Natural killer cell (primary cell): ENCODE results near the gene NFE2L3. TPM values are rescaled to one million over a fixed set of nuclear protein-coding genes. Genes with fewer than 3 reads are reported as not detected.
"Not testable (repeated sequence)": the region's sequence is repeated elsewhere in the genome, so short reads cannot be mapped to it uniquely, and the experiment has no call there.

Experiments
- ATAC-seq, 3 donors: fragments of 150-1000 bp in 2 of 3; fragments of 200-7000 bp in 1 of 3; cut with Tn5 transposase; 1 replicate in 1 of 3; 2 replicates in 2 of 3; pipeline ENCODE4 v1.10.0; 2021; ENCODE audit warnings: mild to moderate bottlenecking in 2 of 3, moderate library complexity in 2 of 3
- DNase-seq, 2 donors: peaks; one replicate each; pipeline versions ENCODE4 v3.0.0 to v3.0.0-alpha.2; 2013 to 2021; ENCODE audit warnings: mixed read lengths in 1 of 2
- H3K27ac ChIP-seq: one replicate; pipeline ENCODE4 v1.5.1; 2013; ENCODE audit warnings: mild to moderate bottlenecking, low read length
- H3K27me3 ChIP-seq: one replicate; pipeline ENCODE4 v1.6.1; 2013; ENCODE audit warnings: low read length; ENCODE audit not compliant: control insufficient read depth, insufficient read depth
- H3K36me3 ChIP-seq: one replicate; pipeline ENCODE4 v1.6.1; 2013; ENCODE audit warnings: low read length; ENCODE audit not compliant: control insufficient read depth, insufficient read depth
- H3K4me1 ChIP-seq: one replicate; pipeline ENCODE4 v1.6.1; 2013; ENCODE audit warnings: low read length; ENCODE audit not compliant: control insufficient read depth, insufficient read depth
- H3K4me3 ChIP-seq: one replicate; pipeline ENCODE4 v1.5.1; 2013; ENCODE audit warnings: low read length
- H3K9me3 ChIP-seq: one replicate; pipeline ENCODE4 v1.6.1; 2013; ENCODE audit warnings: low read length; ENCODE audit not compliant: control insufficient read depth, insufficient read depth
- H3K27ac Mint-ChIP-seq, 2 donors: one replicate each; pipeline ENCODE4 v1.8.0; 2022; ENCODE audit warnings: mild to moderate bottlenecking in 2 of 2, mixed read lengths in 2 of 2, moderate library complexity in 1 of 2
- H3K27me3 Mint-ChIP-seq, 2 donors: one replicate each; pipeline ENCODE4 v1.8.0; 2022; ENCODE audit warnings: low read depth in 2 of 2, mixed read lengths in 2 of 2
- H3K36me3 Mint-ChIP-seq: one replicate; pipeline ENCODE4 v1.8.0; 2022; ENCODE audit warnings: mixed read lengths
- H3K4me1 Mint-ChIP-seq, 2 donors: one replicate each; pipeline ENCODE4 v1.8.0; 2022; ENCODE audit warnings: mixed read lengths in 2 of 2
- H3K4me3 Mint-ChIP-seq: one replicate; pipeline ENCODE4 v1.8.0; 2022; ENCODE audit warnings: mild to moderate bottlenecking, moderate library complexity, mixed read lengths
- H3K9me3 Mint-ChIP-seq, 2 donors: one replicate each; pipeline ENCODE4 v1.8.0; 2022; ENCODE audit warnings: mixed read lengths in 2 of 2
- WGBS: methylation state at CpG from one replicate; pipeline ENCODE4 v1.1.7; 2013; ENCODE audit warnings: missing lambda C conversion rate; ENCODE audit not compliant: insufficient coverage; 5-methylcytosine and 5-hydroxymethylcytosine counted together
- intact Hi-C: fragments of 100-400 bp; cut with micrococcal nuclease; formaldehyde crosslinking; loops from one replicate; pipeline ENCODE4 v1.14.2; 2022
- total RNA-seq, 4 donors: library from RNA; stranded (reverse); fragments of 120-200 nt in 1 of 4; gene quantifications; one replicate each; pipeline versions ENCODE4 v1.2.3 to v1.2.4, GENCODE V29; 2013 to 2022
- TF ChIP-seq, protein P1 (sequence below): fragments of 200-600 bp; IDR thresholded peaks from one replicate; pipeline ENCODE4 v1.8.0; 2022; ENCODE audit warnings: antibody characterized with exemption

Gene NFE2L3
- total RNA-seq, 3 donors from 2014 or later (not counting 1 experiment from before 2014, with no cell fraction given): 0.68 to 2.0 (median 1.00) TPM

- H3K4me1 Mint-ChIP-seq: peaks cover 90 to 92% of the 10 kb centered on the region in 2 donors
- Histone ChIP-seq H3K27me3 (no peaks in the 10 kb centered on the region), H3K9me3 (no peaks in the 10 kb centered on the region), H3K4me3 (no peak overlapping the region), H3K4me1 (peaks cover 25% of the 10 kb centered on the region), H3K27ac (peak overlapping the region; percentile 70), H3K36me3 (peaks cover 92% of the 10 kb centered on the region)
- 69% methylated on average over 8 of the region's 8 CpGs for WGBS
- H3K9me3 Mint-ChIP-seq: no peaks in the 10 kb centered on the region
- no peaks in the 10 kb centered on the region for H3K27me3 Mint-ChIP-seq
- H3K4me3 Mint-ChIP-seq: peak overlapping the region; percentile 83
- ATAC-seq: peak; percentile 12 to 37 (median 33)
- DNase-seq: peak in 1 of 2 donors; percentile 39
- peaks cover 72% of the 10 kb centered on the region for H3K36me3 Mint-ChIP-seq
- H3K27ac Mint-ChIP-seq: peak overlapping the region; percentile 100
- TF ChIP-seq, protein P1, sequence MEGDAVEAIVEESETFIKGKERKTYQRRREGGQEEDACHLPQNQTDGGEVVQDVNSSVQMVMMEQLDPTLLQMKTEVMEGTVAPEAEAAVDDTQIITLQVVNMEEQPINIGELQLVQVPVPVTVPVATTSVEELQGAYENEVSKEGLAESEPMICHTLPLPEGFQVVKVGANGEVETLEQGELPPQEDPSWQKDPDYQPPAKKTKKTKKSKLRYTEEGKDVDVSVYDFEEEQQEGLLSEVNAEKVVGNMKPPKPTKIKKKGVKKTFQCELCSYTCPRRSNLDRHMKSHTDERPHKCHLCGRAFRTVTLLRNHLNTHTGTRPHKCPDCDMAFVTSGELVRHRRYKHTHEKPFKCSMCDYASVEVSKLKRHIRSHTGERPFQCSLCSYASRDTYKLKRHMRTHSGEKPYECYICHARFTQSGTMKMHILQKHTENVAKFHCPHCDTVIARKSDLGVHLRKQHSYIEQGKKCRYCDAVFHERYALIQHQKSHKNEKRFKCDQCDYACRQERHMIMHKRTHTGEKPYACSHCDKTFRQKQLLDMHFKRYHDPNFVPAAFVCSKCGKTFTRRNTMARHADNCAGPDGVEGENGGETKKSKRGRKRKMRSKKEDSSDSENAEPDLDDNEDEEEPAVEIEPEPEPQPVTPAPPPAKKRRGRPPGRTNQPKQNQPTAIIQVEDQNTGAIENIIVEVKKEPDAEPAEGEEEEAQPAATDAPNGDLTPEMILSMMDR: no peak
- intact Hi-C loops: no loop called here
Measured at GRCh38 chr7:26193432-26194207, 41.6 kb downstream of the NFE2L3 start.

- Histone ChIP-seq H3K36me3 (peaks cover 86% of the 10 kb centered on the region), H3K4me1 (peaks cover 25% of the 10 kb centered on the region), H3K27ac (peak overlapping the region; percentile 70)
- intact Hi-C loops: loop anchor here (5.0 kb wide), 1 partner anchor 968 kb away; no protein-coding TSS in a partner anchor
- H3K9me3 Mint-ChIP-seq, H3K4me3 ChIP-seq, H3K9me3 ChIP-seq, H3K27me3 Mint-ChIP-seq, H3K27me3 ChIP-seq: not testable (repeated sequence)
- Mint-ChIP-seq H3K4me1 (peaks cover 91 to 92% of the 10 kb centered on the region in 2 donors), H3K27ac (peak overlapping the region; percentile 100), H3K4me3 (peak overlapping the region; percentile 83), H3K36me3 (peaks cover 84% of the 10 kb centered on the region)
- ATAC-seq: peak in 2 of 3 donors; percentile 1 to 5
- DNase-seq: peak in 1 of 2 donors; percentile 38
- WGBS: 15% methylated on average over 7 of the region's 11 CpGs
Measured at GRCh38 chr7:26194764-26195163, 42.8 kb downstream of the NFE2L3 start.

DNA sequence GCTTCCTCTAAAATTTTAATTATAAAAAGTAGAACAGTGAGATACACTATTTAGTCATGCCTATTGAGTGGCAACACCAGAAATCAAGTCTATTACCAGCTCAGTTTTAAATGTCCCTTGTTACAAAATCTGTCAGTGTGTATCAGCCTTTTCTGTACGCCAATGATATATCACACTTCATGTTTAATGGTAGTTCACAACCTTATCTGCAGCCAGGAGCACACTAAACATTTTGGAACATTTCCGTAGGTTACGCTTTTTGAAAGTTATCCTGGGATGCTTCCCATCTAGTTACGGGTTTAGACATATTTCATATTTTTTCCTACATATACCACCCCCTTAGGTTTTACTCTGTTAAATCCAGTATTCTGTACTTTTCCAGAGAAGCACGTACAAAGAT is 43.2 kb downstream of the NFE2L3 start:
- Mint-ChIP-seq H3K27me3 (peaks cover 0 to under 1% of the 10 kb centered on the region in 2 donors), H3K4me3 (peak overlapping the region; percentile 83), H3K27ac (peak overlapping the region; percentile 100), H3K4me1 (peaks cover 90 to 91% of the 10 kb centered on the region in 2 donors), H3K9me3 (no peaks in the 10 kb centered on the region), H3K36me3 (peaks cover 84% of the 10 kb centered on the region)
- peaks cover 83% of the 10 kb centered on the region for H3K36me3 ChIP-seq
- intact Hi-C loops: loop anchor here (5.0 kb wide), 1 partner anchor 967 kb away; no protein-coding TSS in a partner anchor
- H3K27me3 ChIP-seq: no peaks in the 10 kb centered on the region
- peak in 1 of 2 donors; percentile 36 for DNase-seq
- H3K27ac ChIP-seq: peak overlapping the region; percentile 70
- peak in 1 of 3 donors; percentile 7 for ATAC-seq
- peaks cover 25% of the 10 kb centered on the region for H3K4me1 ChIP-seq
- no peaks in the 10 kb centered on the region for H3K9me3 ChIP-seq
- WGBS: 68% methylated on average over 4 of the region's 5 CpGs
- TF ChIP-seq, protein P1: no peak
- H3K4me3 ChIP-seq: no peak overlapping the region

DNA sequence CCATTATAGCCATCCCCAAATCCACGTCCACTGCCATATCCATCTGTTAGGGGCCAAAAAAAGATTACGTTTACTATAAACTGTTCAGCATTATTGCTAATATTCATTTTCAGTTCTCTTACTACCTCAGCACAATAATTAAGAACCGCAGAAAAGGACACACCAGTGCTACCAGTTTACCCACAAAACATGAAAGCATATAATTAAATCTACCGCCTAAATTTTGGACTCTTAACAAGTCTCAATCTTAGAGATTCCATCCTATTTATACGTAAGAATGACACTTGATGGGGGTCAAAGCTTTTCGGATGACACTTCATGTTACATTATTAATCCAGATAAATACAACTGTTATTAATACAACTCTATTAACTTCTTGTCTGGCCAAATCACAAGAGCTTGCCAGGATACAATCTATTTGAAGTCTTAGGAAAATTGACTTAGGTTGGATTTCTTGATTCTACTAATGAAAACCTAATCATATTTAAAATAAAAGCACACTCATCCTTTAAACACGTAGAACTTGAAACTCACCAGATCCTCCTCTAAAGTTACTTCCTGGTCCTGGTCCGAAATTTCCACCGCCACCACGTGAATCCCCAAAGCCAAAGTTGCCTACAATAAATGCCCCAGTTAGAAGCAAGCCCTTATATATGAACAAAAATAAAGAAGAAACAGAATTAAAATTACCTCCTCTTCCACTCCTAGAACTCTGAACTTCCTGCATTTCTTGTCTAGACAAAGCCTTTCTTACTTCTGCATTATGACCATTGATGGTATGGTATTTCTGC is 44.1 kb downstream of the NFE2L3 start:
- Histone ChIP-seq H3K27me3 (no peaks in the 10 kb centered on the region), H3K4me3 (no peak overlapping the region), H3K36me3 (peaks cover 74% of the 10 kb centered on the region), H3K27ac (peak overlapping the region; percentile 44), H3K9me3 (no peaks in the 10 kb centered on the region), H3K4me1 (peaks cover 25% of the 10 kb centered on the region)
- Mint-ChIP-seq H3K4me3 (peak overlapping the region; percentile 83), H3K36me3 (peaks cover 82% of the 10 kb centered on the region), H3K27me3 (peaks cover 2 to 5% of the 10 kb centered on the region in 2 donors), H3K4me1 (peaks cover 91% of the 10 kb centered on the region in 2 donors), H3K27ac (peak overlapping the region; percentile 100), H3K9me3 (no peaks in the 10 kb centered on the region)
- DNase-seq: peak in 1 of 2 donors; percentile 49
- TF ChIP-seq, protein P1: no peak
- ATAC-seq: no peak
- intact Hi-C loops: loop anchor here (5.0 kb wide), 1 partner anchor 966 kb away; no protein-coding TSS in a partner anchor
- WGBS: 51% methylated on average over 10 of the region's 10 CpGs
